HepG2 (cell line): ENCODE results near the gene PPP1R13B. TPM values are rescaled to one million over a fixed set of nuclear protein-coding genes. Genes with fewer than 3 reads are reported as not detected.

Source experiments
- ATAC-seq: fragments of 200-7000 bp; cut with Tn5 transposase; 3 replicates; pipeline ENCODE4 v1.9.1; 2020; ENCODE audit warnings: mild to moderate bottlenecking, moderate library complexity
- BruUV-seq: library from RNA; stranded (reverse); fragments of 400-500 nt; replicated peaks from 2 replicates; lab custom pipeline; 2021; lab: Mats Ljungman, UMichigan
- CTCF ChIA-PET: fragments of 300-600 bp; formaldehyde crosslinking; extraction: SDS; loops from one replicate; lab custom pipeline; 2021; ENCODE audit warnings: low total read pairs, inconsistent platforms, low intra/inter-chr PET ratio; lab: Yijun Ruan, JAX
- POLR2A ChIA-PET: fragments of 350-600 bp; sonication (Branson Sonifier 250); formaldehyde crosslinking; loops from one replicate; lab custom pipeline; 2020; ENCODE audit warnings: antibody characterized with exemption, inconsistent platforms; lab: Yijun Ruan, JAX
- DNase-seq: peaks from one replicate; pipeline ENCODE4 v3.0.0-alpha.2; 2015; ENCODE audit warnings: low spot score
- FAIRE-seq: peaks from 3 replicates; lab custom pipeline; 2011; peaks lifted over from hg19 to GRCh38; lab: Jason Lieb, UNC
- H2AFZ ChIP-seq: one replicate; pipeline ENCODE4 v1.6.1; 2011; ENCODE audit warnings: low read length, inconsistent platforms
- H3K27ac ChIP-seq: fragments of 300-600 bp; 3 replicates; pipeline ENCODE4 v1.8.0; 2011; ENCODE audit warnings: mixed run types, mild to moderate bottlenecking, mixed read lengths, low read length, inconsistent platforms; ENCODE audit not compliant: insufficient read depth; ENCODE audit errors: extremely low read length
- H3K27me3 ChIP-seq, 2 experiments: fragments of 200-600 bp in 1 of 2; 2 replicates in 1 of 2; 3 replicates in 1 of 2; pipeline versions ENCODE4 v1.6.0 to v1.8.0; 2011; ENCODE audit warnings: low read length in 2 of 2, mild to moderate bottlenecking in 2 of 2, moderate library complexity in 2 of 2, inconsistent platforms in 1 of 2; ENCODE audit not compliant: insufficient read depth in 2 of 2, control insufficient read depth in 1 of 2
- H3K36me3 ChIP-seq, 2 experiments: fragments of 200-600 bp in 1 of 2; replicated peaks in 1 of 2; 2 replicates in 1 of 2; 3 replicates in 1 of 2; pipeline versions ENCODE4 v1.5.1 to v1.8.0; 2011; ENCODE audit warnings: low read length in 2 of 2, inconsistent platforms in 1 of 2; ENCODE audit not compliant: insufficient read depth in 2 of 2, control insufficient read depth in 1 of 2
- H3K4me1 ChIP-seq: 2 replicates; pipeline ENCODE4 v1.5.1; 2012; ENCODE audit warnings: low read length, inconsistent platforms; ENCODE audit not compliant: insufficient read depth
- H3K4me2 ChIP-seq: 2 replicates; pipeline ENCODE4 v1.6.0; 2011; ENCODE audit warnings: low read depth, low read length, inconsistent platforms
- H3K4me3 ChIP-seq, 3 experiments: fragments of 200-600 bp in 1 of 3; sonication (generic), shearing (Covaris generic) in 1 of 3; replicated peaks in 1 of 3; 2 replicates each; pipeline ENCODE4 v1.5.1; 2011 to 2016; ENCODE audit warnings: low read length in 3 of 3, inconsistent platforms in 2 of 3, low read depth in 2 of 3, mild to moderate bottlenecking in 2 of 3, control low read depth in 1 of 3, mixed read lengths in 1 of 3; ENCODE audit not compliant: insufficient read depth in 1 of 3
- H3K79me2 ChIP-seq: one replicate; pipeline ENCODE4 v1.6.1; 2011; ENCODE audit warnings: low read length, inconsistent platforms; ENCODE audit not compliant: insufficient read depth
- H3K9ac ChIP-seq: 2 replicates; pipeline ENCODE4 v1.6.0; 2011; ENCODE audit warnings: mild to moderate bottlenecking, low read depth, low read length, inconsistent platforms; ENCODE audit not compliant: insufficient read depth
- H3K9me3 ChIP-seq: 2 replicates; pipeline ENCODE4 v1.5.1; 2012; ENCODE audit warnings: mild to moderate bottlenecking, low read length
- H4K20me1 ChIP-seq: 2 replicates; pipeline ENCODE4 v1.6.0; 2011; ENCODE audit warnings: inconsistent platforms, mild to moderate bottlenecking, low read length, moderate library complexity; ENCODE audit not compliant: insufficient read depth
- CBX1 ChIP-seq: IDR thresholded peaks from one replicate; pipeline ENCODE4 v1.6.1; 2016; ENCODE audit warnings: antibody characterized with exemption, low read depth
- CSRNP1 ChIP-seq: sonication (generic); formaldehyde crosslinking; IDR thresholded peaks from 2 replicates; pipeline ENCODE4 v1.8.1; 2023; ENCODE audit warnings: mild to moderate bottlenecking, missing genetic modification reagents
- DNMT1 ChIP-seq: sonication (generic); formaldehyde crosslinking; IDR thresholded peaks from 2 replicates; pipeline ENCODE4 v1.5.1; 2020; ENCODE audit warnings: mild to moderate bottlenecking, missing genetic modification reagents
- FOXJ3 ChIP-seq: sonication (generic); formaldehyde crosslinking; IDR thresholded peaks from 2 replicates; pipeline ENCODE4 v1.4.0; 2020; ENCODE audit warnings: missing genetic modification reagents, mild to moderate bottlenecking, borderline replicate concordance
- IKZF4 ChIP-seq: sonication (generic); formaldehyde crosslinking; IDR thresholded peaks from 2 replicates; pipeline ENCODE4 v1.5.1; 2020; ENCODE audit warnings: borderline replicate concordance, mild to moderate bottlenecking, low read depth, missing genetic modification reagents; ENCODE audit errors: not compliant biosample characterization
- ZNF124 ChIP-seq: sonication (generic); formaldehyde crosslinking; IDR thresholded peaks from 2 replicates; pipeline ENCODE4 v1.4.0; 2020; ENCODE audit warnings: missing genetic modification reagents
- ZNF451 ChIP-seq: sonication (generic); formaldehyde crosslinking; IDR thresholded peaks from 2 replicates; pipeline ENCODE4 v1.5.0; 2020; ENCODE audit warnings: mild to moderate bottlenecking, missing genetic modification reagents
- ZNF703 ChIP-seq: sonication (generic); formaldehyde crosslinking; IDR thresholded peaks from 2 replicates; pipeline ENCODE4 v1.5.1; 2020; ENCODE audit warnings: missing genetic modification reagents, mild to moderate bottlenecking, moderate library complexity, borderline replicate concordance
- ZNF746 ChIP-seq: sonication (generic); formaldehyde crosslinking; IDR thresholded peaks from 2 replicates; pipeline ENCODE4 v1.8.0; 2022; ENCODE audit warnings: mild to moderate bottlenecking, missing genetic modification reagents
- WGBS: methylation state at CpG from one replicate; pipeline ENCODE4 v1.1.6; 2017; ENCODE audit warnings: low lambda C conversion rate; 5-methylcytosine and 5-hydroxymethylcytosine counted together
- in situ Hi-C: cut with HindIII; loops from 2 replicates; pipeline ENCODE4 v1.10.0; 2017; ENCODE audit warnings: low pct_unique_long_range_greater_than_20kb; ENCODE audit not compliant: extremely low pct_ligation_motif_present
- intact Hi-C: fragments of 100-400 bp; cut with micrococcal nuclease; formaldehyde crosslinking; loops from one replicate; pipeline ENCODE4 v1.10.0; 2022; ENCODE audit not compliant: unreplicated experiment
- polyA plus RNA-seq, 8 experiments: library from polyadenylated mRNA; depleted of rRNA in 3 of 8; stranded (reverse) in 7 of 8; unstranded in 1 of 8; fragments of >200 nt; fragmentation: Illumina TruSeq in 4 of 8; extraction: Trizol in 4 of 8; gene quantifications; 2 replicates each; pipeline versions ENCODE4 v1.2.1 to v1.2.3, GENCODE V29; 2011 to 2016; ENCODE audit warnings: low read depth in 4 of 8, missing spikeins in 1 of 8, mixed read lengths in 1 of 8; ENCODE audit not compliant: insufficient read depth in 1 of 8
- total RNA-seq, 5 experiments: library from RNA; depleted of rRNA; stranded (reverse); fragments of >200 nt; fragmentation: Illumina TruSeq; extraction: Trizol; gene quantifications; 2 replicates each; pipeline ENCODE4 v1.2.3, GENCODE V29; 2016; ENCODE audit warnings: low read depth in 1 of 5

PPP1R13B gene
- total and polyA plus RNA-seq, 2 of the 13 experiments (the other 11 are each of a cell fraction or from before 2014, with no cell fraction given): 4.6 to 9.4 TPM

DNA sequence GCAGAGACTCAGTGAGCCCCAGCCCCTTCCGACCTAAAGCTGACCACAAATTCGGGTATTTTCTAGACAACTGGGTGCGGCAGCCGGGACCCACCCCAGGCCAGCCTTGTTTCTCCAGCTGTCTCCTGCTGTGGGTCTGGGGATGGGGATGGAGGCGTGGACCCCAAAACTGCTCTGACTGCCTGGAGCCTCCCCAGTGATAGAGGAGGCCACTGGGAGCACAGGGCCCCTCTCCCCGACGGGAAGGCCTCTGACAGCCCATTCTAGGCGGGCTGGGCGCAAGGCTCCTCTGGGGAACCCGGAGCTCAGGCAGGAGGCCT is 42.6 kb upstream of the PPP1R13B start:
- Histone ChIP-seq H3K27ac (peak overlapping the region; percentile 85), H3K27me3 (no peaks in the 10 kb centered on the region), H3K9me3 (no peaks in the 10 kb centered on the region), H3K4me2 (peak overlapping the region; percentile 98), H3K9ac (peak overlapping the region; percentile 77)
- in situ Hi-C loops (no loop called here), intact Hi-C loops (no loop called here)
- peak; percentile 1; the same call in 1 of the 3 replicates for ATAC-seq
- POLR2A ChIA-PET: interaction anchor here (0.7 to 7.3 kb wide), 7 partner anchors 9 to 82 kb away, joined by 3 to 195 read pairs (median 4); no protein-coding TSS in a partner anchor
- 80% methylated on average over 1 of the region's 10 CpGs for WGBS
- peak; percentile 6; the same call in 1 of the 2 replicates for TF ChIP-seq ZNF746 (CRISPR knock-in tag)
- TF ChIP-seq CSRNP1 (CRISPR knock-in tag): peak; percentile 52; the same call in 1 of the 2 replicates
- 0 out of 2 replicates have a peak, but pooled peaks have one; percentile 27 for TF ChIP-seq ZNF451 (CRISPR knock-in tag)
- TF ChIP-seq ZNF703 (CRISPR knock-in tag): peak; percentile 33; the same call in 1 of the 2 replicates
- TF ChIP-seq IKZF4 (CRISPR knock-in tag): peak; percentile 52
- no peak for TF ChIP-seq DNMT1 (CRISPR knock-in tag)
- TF ChIP-seq ZNF124: no peak
- TF ChIP-seq CBX1: peak; percentile 6
- no peak for TF ChIP-seq FOXJ3 (CRISPR knock-in tag)
- TF ChIP-seq, all 625 proteins: peak for 6
- H3K36me3 ChIP-seq: no peaks in the 10 kb centered on the region
- DNase-seq: no peak
- TSS peak; percentile 48 for BruUV-seq
- CTCF ChIA-PET: no interaction called here
- no peaks in the 10 kb centered on the region for H4K20me1 ChIP-seq
- no peak overlapping the region for H2AFZ ChIP-seq
- no peaks in the 10 kb centered on the region for H3K79me2 ChIP-seq
- H3K4me3 ChIP-seq: peak overlapping the region; percentile 54 to 75 (median 60); a peak in 5 of 6 replicates
- peaks cover 95% of the 10 kb centered on the region for H3K4me1 ChIP-seq
- FAIRE-seq: no peak
